Occipital lobe (tissue), 2 donors: ENCODE measurements around the gene IRX2. TPM values are rescaled to one million over a fixed set of nuclear protein-coding genes. Genes with fewer than 3 reads are reported as not detected.

ENCODE experiments used
- DNase-seq: peaks from one replicate; lab custom pipeline; 2025; lab: John Stamatoyannopoulos, UW
- total RNA-seq: library from RNA; depleted of rRNA; stranded (reverse); fragments of >200 nt; gene quantifications from one replicate; pipeline ENCODE4 v1.2.3, GENCODE V29; 2014

The IRX2 gene
- total RNA-seq, 1 donor from 2014 or later, result not detected

- DNase-seq, result no peak
These were observed 9.5 kb downstream of the IRX2 start for GRCh38 chr5:2741956-2742355.

- DNase-seq, result no peak
These were observed 10.5 kb downstream of the IRX2 start for GRCh38 chr5:2740876-2741555.

GRCh38 chr5:2740051-2740875 is 11.2 kb downstream of the IRX2 start:
- no peak for DNase-seq

- DNase-seq, result no peak
These were observed 12.0 kb downstream of the IRX2 start for GRCh38 chr5:2739360-2740050.

- no peak for DNase-seq
These were observed 12.6 kb downstream of the IRX2 start for GRCh38 chr5:2738700-2739359.

GRCh38 chr5:2738156-2738699 is 13.2 kb downstream of the IRX2 start:
- no peak for DNase-seq

- no peak for DNase-seq
These were observed 14.0 kb downstream of the IRX2 start for GRCh38 chr5:2737273-2738155.

GRCh38 chr5:2736872-2737271 is 14.6 kb downstream of the IRX2 start:
- DNase-seq, result no peak

- DNase-seq, result no peak
These were observed 15.5 kb downstream of the IRX2 start for GRCh38 chr5:2735996-2736395.

GRCh38 chr5:2732850-2733249 is 18.6 kb downstream of the IRX2 start:
- no peak for DNase-seq

- DNase-seq, result no peak
These were observed 19.5 kb downstream of the IRX2 start for GRCh38 chr5:2732004-2732403.

- DNase-seq, result no peak
These were observed 22.3 kb downstream of the IRX2 start for GRCh38 chr5:2729189-2729588.

- DNase-seq, result no peak
These were observed 23.9 kb downstream of the IRX2 start for GRCh38 chr5:2727550-2727949.

- no peak for DNase-seq
These were observed 25.3 kb downstream of the IRX2 start for GRCh38 chr5:2725980-2726765.

GRCh38 chr5:2724831-2725230 is 26.6 kb downstream of the IRX2 start:
- DNase-seq, result no peak

- no peak for DNase-seq
These were observed 27.4 kb downstream of the IRX2 start for GRCh38 chr5:2724031-2724581.

- DNase-seq, result no peak
These were observed 28.6 kb downstream of the IRX2 start for GRCh38 chr5:2722901-2723300.

GRCh38 chr5:2721385-2722138 is 29.9 kb downstream of the IRX2 start:
- no peak for DNase-seq

GRCh38 chr5:2719332-2719731 is 32.1 kb downstream of the IRX2 start:
- DNase-seq, result no peak
